SK-N-SH treated with all-trans-retinoic acid at 6 μM for 48 hours (cell line): ENCODE measurements around the gene DDX25.

Experiments
- ARNTL ChIP-seq: fragments of 450-650 bp; formaldehyde crosslinking; IDR thresholded peaks from 2 replicates; pipeline ENCODE4 v1.5.0; 2020; ENCODE audit warnings: low read depth, mild to moderate bottlenecking, moderate library complexity, borderline replicate concordance
- BACH2 ChIP-seq: fragments of 250-450 bp; sonication (Bioruptor Pico); IDR thresholded peaks from 2 replicates; pipeline ENCODE4 v1.9.0; 2021; ENCODE audit warnings: mild to moderate bottlenecking, borderline replicate concordance
- CREB5 ChIP-seq: fragments of 250-450 bp; sonication (Bioruptor Pico); IDR thresholded peaks from 2 replicates; pipeline ENCODE4 v1.5.1; 2020; ENCODE audit warnings: low read depth, mild to moderate bottlenecking, moderate library complexity
- ESRRG ChIP-seq: fragments of 250-450 bp; sonication (Bioruptor Pico); IDR thresholded peaks from 2 replicates; pipeline ENCODE4 v1.6.1; 2021; ENCODE audit warnings: mild to moderate bottlenecking
- GLIS3 ChIP-seq: fragments of 250-450 bp; sonication (Bioruptor Pico); IDR thresholded peaks from 2 replicates; pipeline ENCODE4 v1.5.0; 2020; ENCODE audit warnings: mild to moderate bottlenecking, moderate library complexity
- PATZ1 ChIP-seq: fragments of 250-450 bp; sonication (Bioruptor Pico); IDR thresholded peaks from 2 replicates; pipeline ENCODE4 v1.8.0; 2020; ENCODE audit warnings: mild to moderate bottlenecking, moderate library complexity, borderline replicate concordance
- PPARA ChIP-seq: fragments of 250-450 bp; sonication (Bioruptor Pico); IDR thresholded peaks from 2 replicates; pipeline ENCODE4 v1.5.0; 2020; ENCODE audit warnings: mild to moderate bottlenecking, borderline replicate concordance
- RARB ChIP-seq: fragments of 250-450 bp; sonication (Bioruptor Pico); IDR thresholded peaks from 2 replicates; pipeline ENCODE4 v1.8.0; 2021; ENCODE audit warnings: mild to moderate bottlenecking, moderate library complexity
- SNAI2 ChIP-seq: fragments of 250-450 bp; sonication (Bioruptor Pico); IDR thresholded peaks from 2 replicates; pipeline ENCODE4 v1.5.0; 2020; ENCODE audit warnings: mild to moderate bottlenecking, moderate library complexity
- TSHZ2 ChIP-seq: fragments of 250-450 bp; sonication (Bioruptor Pico); IDR thresholded peaks from 2 replicates; pipeline ENCODE4 v1.5.0; 2020; ENCODE audit warnings: mild to moderate bottlenecking, moderate library complexity
- ZC3H10 ChIP-seq: fragments of 250-450 bp; sonication (Bioruptor Pico); IDR thresholded peaks from 2 replicates; pipeline ENCODE4 v1.5.1; 2021; ENCODE audit warnings: mild to moderate bottlenecking, moderate library complexity
- ZFP30 ChIP-seq: fragments of 450-650 bp; formaldehyde crosslinking; IDR thresholded peaks from 2 replicates; pipeline ENCODE4 v1.5.0; 2022; ENCODE audit warnings: mild to moderate bottlenecking, moderate library complexity
- ZNF565 ChIP-seq: fragments of 450-650 bp; formaldehyde crosslinking; conservative IDR thresholded peaks from 2 replicates; pipeline ENCODE4 v1.5.0; 2020; ENCODE audit warnings: low read depth, mild to moderate bottlenecking, moderate library complexity

GRCh38 chr11:125931116-125931515, 26.8 kb downstream of the DDX25 start:
- no peak for TF ChIP-seq ARNTL (CRISPR knock-in tag)
- TF ChIP-seq PATZ1 (CRISPR knock-in tag), result no peak
- no peak for TF ChIP-seq GLIS3 (CRISPR knock-in tag)
- no peak for TF ChIP-seq ZC3H10
- TF ChIP-seq ZNF565 (CRISPR knock-in tag), result no peak
- TF ChIP-seq PPARA (CRISPR knock-in tag), result no peak
- no peak for TF ChIP-seq ZFP30 (CRISPR knock-in tag)
- no peak for TF ChIP-seq SNAI2 (CRISPR knock-in tag)
- no peak for TF ChIP-seq TSHZ2 (CRISPR knock-in tag)
- no peak for TF ChIP-seq CREB5 (CRISPR knock-in tag)
- no peak for TF ChIP-seq RARB (CRISPR knock-in tag)
- no peak for TF ChIP-seq ESRRG
- no peak for TF ChIP-seq BACH2
